ENCODE measurements around the gene RALGAPA2. TPM values are rescaled to one million over a fixed set of nuclear protein-coding genes. Genes with fewer than 3 reads are reported as not detected.

RALGAPA2 gene
- polyA plus RNA-seq, 1 experiment: 2.2 TPM

DNA sequence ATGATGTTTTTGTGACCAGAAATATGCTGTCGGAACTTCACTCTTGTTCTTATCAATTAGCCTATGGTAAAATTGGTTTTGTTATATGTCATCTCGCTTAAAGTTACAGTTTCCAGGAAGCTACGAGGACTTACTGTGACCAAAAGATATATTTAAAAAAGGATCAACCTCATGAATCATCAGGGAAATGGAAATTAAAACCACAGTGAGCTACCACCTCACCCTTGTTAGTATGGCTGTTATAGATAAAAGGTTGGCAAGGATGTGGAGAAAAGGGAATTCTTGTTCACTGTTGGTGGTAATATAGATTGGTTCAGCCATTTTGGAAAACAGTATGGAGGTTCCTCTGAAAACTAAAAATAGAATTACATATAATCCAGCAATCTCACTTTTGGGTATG lies 358.9 kb downstream of the RALGAPA2 start:
- Histone ChIP-seq H3K4me3 (ENCODE audit: low read depth, low read length) (no peak overlapping the region), H3K9me3 (ENCODE audit: control insufficient read depth, insufficient read depth, low read length) (no peaks in the 10 kb centered on the region; the same call in 1 of the 2 replicates), H3K27ac (ENCODE audit: low read depth, low read length) (no peak overlapping the region), H3K27me3 (ENCODE audit: control insufficient read depth, insufficient read depth, low read length) (no peaks in the 10 kb centered on the region)
- TF ChIP-seq, protein P1, sequence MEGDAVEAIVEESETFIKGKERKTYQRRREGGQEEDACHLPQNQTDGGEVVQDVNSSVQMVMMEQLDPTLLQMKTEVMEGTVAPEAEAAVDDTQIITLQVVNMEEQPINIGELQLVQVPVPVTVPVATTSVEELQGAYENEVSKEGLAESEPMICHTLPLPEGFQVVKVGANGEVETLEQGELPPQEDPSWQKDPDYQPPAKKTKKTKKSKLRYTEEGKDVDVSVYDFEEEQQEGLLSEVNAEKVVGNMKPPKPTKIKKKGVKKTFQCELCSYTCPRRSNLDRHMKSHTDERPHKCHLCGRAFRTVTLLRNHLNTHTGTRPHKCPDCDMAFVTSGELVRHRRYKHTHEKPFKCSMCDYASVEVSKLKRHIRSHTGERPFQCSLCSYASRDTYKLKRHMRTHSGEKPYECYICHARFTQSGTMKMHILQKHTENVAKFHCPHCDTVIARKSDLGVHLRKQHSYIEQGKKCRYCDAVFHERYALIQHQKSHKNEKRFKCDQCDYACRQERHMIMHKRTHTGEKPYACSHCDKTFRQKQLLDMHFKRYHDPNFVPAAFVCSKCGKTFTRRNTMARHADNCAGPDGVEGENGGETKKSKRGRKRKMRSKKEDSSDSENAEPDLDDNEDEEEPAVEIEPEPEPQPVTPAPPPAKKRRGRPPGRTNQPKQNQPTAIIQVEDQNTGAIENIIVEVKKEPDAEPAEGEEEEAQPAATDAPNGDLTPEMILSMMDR (IDR thresholded peaks at IDR 0.05; ENCODE audit: low read depth, low read length): no peak
- ChIA-PET POLR2A (no interaction called here), CTCF (no interaction called here)
- no peak for DNase-seq (ENCODE audit: low read depth, low spot score)

DNA sequence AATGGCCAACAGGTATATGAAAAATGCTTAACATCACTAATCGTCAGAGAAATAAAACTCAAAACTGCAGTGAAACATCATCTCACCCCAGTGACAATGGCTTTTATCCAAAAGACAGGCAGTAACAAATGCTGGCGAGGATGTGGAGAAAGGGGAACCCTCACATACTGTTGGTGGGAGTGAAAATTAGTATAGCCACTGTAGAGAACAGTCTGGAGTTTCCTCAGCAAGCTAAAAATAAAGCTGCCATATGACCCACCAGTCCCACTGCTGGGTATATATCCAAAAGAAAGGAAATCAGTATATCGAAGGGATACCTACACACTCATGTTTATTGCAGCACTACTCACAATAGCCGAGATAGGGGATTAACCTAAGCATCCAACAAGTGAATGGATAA lies 368.0 kb downstream of the RALGAPA2 start:
- TF ChIP-seq, protein P1 (IDR thresholded peaks at IDR 0.05; ENCODE audit: low read depth, low read length): no peak
- ChIA-PET POLR2A (no interaction called here), CTCF (no interaction called here)
- Histone ChIP-seq H3K9me3 (ENCODE audit: control insufficient read depth, insufficient read depth, low read length) (no peaks in the 10 kb centered on the region), H3K27me3 (ENCODE audit: control insufficient read depth, insufficient read depth, low read length) (peaks cover 3% of the 10 kb centered on the region), H3K4me3 (ENCODE audit: low read depth, low read length) (no peak overlapping the region), H3K27ac (ENCODE audit: low read depth, low read length) (no peak overlapping the region)
- no peak for DNase-seq (ENCODE audit: low read depth, low spot score)

DNA sequence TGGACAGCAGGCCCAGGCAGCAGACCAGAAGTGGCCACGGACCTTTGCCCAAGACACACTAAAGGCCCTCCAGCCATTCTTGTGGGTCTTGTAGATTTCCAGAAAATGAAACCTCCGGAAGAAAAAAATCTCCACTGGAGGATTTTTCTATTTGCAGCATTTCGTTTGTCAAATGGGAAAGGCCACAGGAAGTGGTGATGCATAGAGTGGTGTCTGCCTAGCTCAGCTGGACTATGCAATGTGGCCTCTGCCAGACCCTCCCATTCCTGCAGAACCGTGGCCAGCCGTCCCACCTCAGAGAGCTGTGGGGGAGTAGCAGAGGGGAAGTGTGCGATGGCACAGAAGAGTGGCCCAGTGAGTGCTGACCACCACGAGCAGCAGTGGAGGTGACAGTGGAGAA lies 368.5 kb downstream of the RALGAPA2 start:
- POLR2A ChIA-PET: no interaction called here
- DNase-seq (ENCODE audit: low read depth, low spot score): no peak
- H3K27me3 ChIP-seq (ENCODE audit: control insufficient read depth, insufficient read depth, low read length): peaks cover 3% of the 10 kb centered on the region
- H3K4me3 ChIP-seq (ENCODE audit: low read depth, low read length): no peak overlapping the region
- TF ChIP-seq, protein P1 (IDR thresholded peaks at IDR 0.05; ENCODE audit: low read depth, low read length): no peak
- H3K9me3 ChIP-seq (ENCODE audit: control insufficient read depth, insufficient read depth, low read length): no peaks in the 10 kb centered on the region
- CTCF ChIA-PET: no interaction called here
- no peak overlapping the region for H3K27ac ChIP-seq (ENCODE audit: low read depth, low read length)

Small RNAs within 50 kb of the gene (small RNA-seq; reads per million reads assigned to genes)
- gene EIF4E2P1 (ENCODE audit: insufficient read length, low read depth) (not detected), gene RN7SL607P (ENCODE audit: insufficient read length, low read depth) (not detected)
